Medulla oblongata (tissue), 1 donor: ENCODE results near the gene ASIC4.

ENCODE experiments used
- DNase-seq: peaks from one replicate; pipeline ENCODE4 v3.0.0-alpha.2; 2015; ENCODE audit errors: extremely low spot score

Gene ASIC4

DNA sequence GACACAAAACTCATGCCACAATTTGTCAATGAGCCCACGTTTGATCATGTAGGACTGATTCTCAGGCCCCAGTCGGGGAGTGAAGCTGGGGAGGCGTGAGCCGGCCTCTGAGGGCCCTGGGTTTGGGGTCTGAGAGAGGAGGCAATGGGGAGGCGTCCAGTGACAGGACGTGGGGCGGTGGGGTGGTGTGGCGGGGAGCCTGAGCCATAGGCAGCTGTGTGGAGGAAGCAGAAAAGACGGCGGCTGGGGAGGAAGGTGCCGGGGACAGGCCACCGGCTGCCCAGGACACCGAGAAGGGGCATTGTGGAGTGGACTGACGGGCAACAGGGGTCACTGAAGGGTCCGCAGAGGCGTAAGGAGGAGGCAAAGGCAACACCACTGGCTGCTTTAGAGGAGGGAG is 22.1 kb downstream of the ASIC4 start:
- DNase-seq = no peak

GRCh38 chr2:219536967-219537366 is 22.7 kb downstream of the ASIC4 start:
- no peak for DNase-seq

DNA sequence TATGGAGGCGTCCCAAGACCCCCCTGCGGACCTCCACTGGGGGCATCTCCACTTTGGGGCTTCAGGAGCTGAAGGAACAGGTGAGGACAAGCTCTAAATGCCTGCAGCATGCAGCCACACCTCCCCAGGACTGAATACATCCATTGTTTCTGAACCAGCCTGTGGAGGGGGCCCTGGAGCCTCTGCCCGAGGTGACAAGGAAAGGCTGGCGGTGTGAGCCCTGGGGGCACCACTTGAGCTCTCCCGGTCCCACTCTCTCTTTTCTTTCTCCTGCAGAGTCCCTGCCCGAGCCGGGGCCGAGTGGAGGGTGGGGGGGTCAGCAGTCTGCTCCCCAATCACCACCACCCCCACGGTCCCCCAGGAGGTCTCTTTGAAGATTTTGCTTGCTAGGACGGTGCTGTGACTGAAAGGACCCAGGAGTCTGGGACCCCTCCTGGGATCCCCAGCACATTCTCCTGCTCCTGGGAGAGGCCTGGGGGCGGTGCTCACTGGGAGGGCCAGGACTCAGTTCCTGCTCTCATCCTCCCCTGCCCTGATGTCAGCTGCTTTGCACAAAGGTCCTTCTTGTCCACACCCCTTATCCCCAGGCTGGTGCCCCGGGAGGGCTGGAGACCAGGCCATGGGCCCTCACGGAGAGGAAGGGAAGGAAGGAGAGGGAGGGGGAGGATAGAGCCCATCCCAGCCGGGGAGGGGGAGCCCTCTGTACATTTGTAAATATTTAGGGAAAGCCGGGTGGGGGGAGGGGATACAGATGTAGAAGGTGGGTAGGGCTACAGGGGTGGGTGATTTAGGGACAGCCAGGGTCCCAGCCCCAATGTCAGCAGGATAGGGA is 23.6 kb downstream of the ASIC4 start:
- DNase-seq = peak; percentile 43

- peak; percentile 38 for DNase-seq
Observed at GRCh38 chr2:219538504-219538951, 24.2 kb downstream of the ASIC4 start.

GRCh38 chr2:219538956-219539788 is 24.9 kb downstream of the ASIC4 start:
- DNase-seq = no peak

- no peak for DNase-seq
Observed at GRCh38 chr2:219539926-219540678, 25.8 kb downstream of the ASIC4 start.

GRCh38 chr2:219540784-219541504 is 26.7 kb downstream of the ASIC4 start:
- no peak for DNase-seq

GRCh38 chr2:219541611-219542180 is 27.4 kb downstream of the ASIC4 start:
- DNase-seq = peak; percentile 62

GRCh38 chr2:219542931-219543595 is 28.8 kb downstream of the ASIC4 start:
- DNase-seq = no peak

DNA sequence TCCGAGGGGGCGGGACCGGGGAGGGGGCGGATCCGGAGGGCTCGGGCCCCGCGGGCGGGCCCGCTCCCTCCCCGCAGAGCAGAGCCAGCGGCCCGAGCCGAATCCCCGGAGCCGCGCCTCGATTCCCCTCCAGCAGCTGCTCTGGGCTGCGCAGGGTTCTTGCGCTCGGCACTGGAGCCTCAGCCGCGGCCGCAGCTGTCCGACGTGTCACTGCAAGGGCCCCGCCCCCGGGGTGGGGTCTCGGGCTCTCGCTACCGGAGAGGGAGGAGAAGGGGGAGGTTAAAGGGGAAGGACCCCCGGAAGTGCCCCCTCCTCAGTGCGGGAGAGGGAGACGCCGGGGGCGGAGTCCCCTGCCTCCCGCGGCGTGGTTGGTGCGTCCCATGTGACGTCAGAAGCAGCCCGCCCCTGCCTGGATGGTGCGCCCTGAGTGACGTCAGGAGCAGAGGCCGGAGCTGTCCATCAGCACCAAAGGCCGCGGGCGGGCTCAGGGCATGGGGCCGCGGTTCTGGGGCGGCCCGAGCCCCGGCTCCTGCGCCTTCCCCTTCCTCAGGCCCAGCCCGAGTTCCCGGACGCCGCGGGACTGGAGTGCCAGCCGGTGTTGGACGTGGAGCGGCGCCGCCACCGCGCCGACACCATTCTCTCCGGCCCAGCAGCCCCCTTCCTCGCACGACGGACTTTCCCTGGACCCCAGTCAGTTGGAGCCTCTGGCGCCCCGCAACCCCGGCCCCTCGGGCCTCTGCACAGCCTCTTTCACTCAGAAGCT is 29.5 kb downstream of the ASIC4 start, which contains the start of the genes CHPF and TMEM198:
CHPF (minus strand) TSS at position 214 of the 763 bp plus-strand sequence. CDS start 271 bp downstream, outside the sequence.
TMEM198 (plus strand) TSS at position 433 of the 763 bp plus-strand sequence. CDS start 700 bp downstream, outside the sequence.
- peak; percentile 99 for DNase-seq

- no peak for DNase-seq
Observed at GRCh38 chr2:219544567-219544966, 30.3 kb downstream of the ASIC4 start.

GRCh38 chr2:219545295-219545942 is 31.1 kb downstream of the ASIC4 start:
- no peak for DNase-seq

DNA sequence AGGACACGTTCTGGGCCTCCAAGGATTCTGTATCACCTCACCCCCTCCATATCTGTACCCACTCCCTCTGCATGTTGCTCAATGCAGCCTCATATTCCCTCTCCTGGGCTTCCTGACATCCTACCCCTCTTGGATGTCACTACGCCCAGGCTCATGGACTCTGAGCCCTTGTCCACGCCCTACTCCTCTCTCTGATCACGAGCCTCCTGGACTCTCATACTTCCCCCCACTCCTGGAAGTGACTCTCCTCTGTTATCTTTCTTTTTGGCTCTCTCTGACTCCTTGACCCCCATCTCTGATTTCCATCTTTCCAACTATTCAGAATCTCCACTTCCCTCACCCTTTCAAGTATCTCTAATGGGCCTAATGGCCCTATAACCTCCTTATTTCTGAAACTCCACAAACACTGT is 31.7 kb downstream of the ASIC4 start:
- no peak for DNase-seq

- no peak for DNase-seq
Observed at GRCh38 chr2:219547621-219548020, 33.3 kb downstream of the ASIC4 start.

DNA sequence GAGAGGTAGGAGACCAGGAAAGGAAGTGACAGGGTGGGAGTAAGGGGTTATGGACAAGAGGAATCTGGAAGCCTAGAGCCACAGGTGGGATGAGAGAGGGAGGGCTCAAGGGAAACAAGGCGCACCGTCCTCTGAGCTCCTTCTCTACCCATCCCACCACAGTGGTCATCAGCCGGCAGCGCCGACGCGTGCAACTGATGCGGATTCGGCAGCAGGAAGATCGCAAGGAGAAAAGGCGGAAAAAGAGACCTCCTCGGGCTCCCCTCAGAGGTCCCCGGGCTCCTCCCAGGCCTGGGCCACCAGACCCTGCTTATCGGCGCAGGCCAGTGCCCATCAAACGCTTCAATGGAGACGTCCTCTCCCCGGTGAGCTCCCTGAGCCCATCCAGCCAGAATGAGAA is 34.7 kb downstream of the ASIC4 start:
- DNase-seq = no peak

- no peak for DNase-seq
Observed at GRCh38 chr2:219549619-219550018, 35.3 kb downstream of the ASIC4 start.

- no peak for DNase-seq
Observed at GRCh38 chr2:219551441-219552381, 37.4 kb downstream of the ASIC4 start.
